T-cell (primary cell): ENCODE data around the gene MARCOL. TPM values are rescaled to one million over a fixed set of nuclear protein-coding genes. Genes with fewer than 3 reads are reported as not detected.

Source experiments
- ATAC-seq, 4 experiments: fragments of 200-7000 bp in 3 of 4; fragments of 150-1000 bp in 1 of 4; cut with Tn5 transposase; replicated peaks in 1 of 4; 1 replicate in 3 of 4; 2 replicates in 1 of 4; pipeline ENCODE4 v1.10.0; 2021; ENCODE audit warnings: moderate library complexity in 3 of 4, mild to moderate bottlenecking in 2 of 4, moderate number of reproducible peaks in 1 of 4
- CTCF ChIA-PET, 2 donors: fragments of 300-600 bp; sonication (Branson Sonifier 250); formaldehyde crosslinking; loops; one replicate each; lab custom pipeline; 2022; ENCODE audit warnings: antibody characterized with exemption in 2 of 2; lab: Charles Lee
- POLR2A ChIA-PET, 2 donors: fragments of 300-600 bp; sonication (Branson Sonifier 250); formaldehyde crosslinking; loops; one replicate each; lab custom pipeline; 2022; ENCODE audit warnings: antibody characterized with exemption in 2 of 2; lab: Charles Lee
- DNase-seq, 35 experiments: peaks; one replicate each; pipeline versions ENCODE4 v3.0.0 to v3.0.0-alpha.2; 2013 to 2023
- H3K27ac ChIP-seq: one replicate; pipeline ENCODE4 v1.5.1; 2013; ENCODE audit warnings: low read length
- H3K27me3 ChIP-seq, 2 experiments: replicated peaks in 1 of 2; 1 replicate in 1 of 2; 2 replicates in 1 of 2; pipeline versions ENCODE4 v1.6.1 to v1.7.0; 2013; ENCODE audit warnings: low read length in 1 of 2, mixed read lengths in 1 of 2; ENCODE audit not compliant: control insufficient read depth in 2 of 2, insufficient read depth in 2 of 2; ENCODE audit errors: extremely low read depth in 1 of 2
- H3K36me3 ChIP-seq, 2 donors: 1 replicate in 1 of 2; 2 replicates in 1 of 2; pipeline versions ENCODE4 v1.6.1 to v1.7.0; 2013; ENCODE audit warnings: low read length in 1 of 2; ENCODE audit not compliant: control insufficient read depth in 2 of 2, insufficient read depth in 1 of 2; ENCODE audit errors: extremely low read depth in 1 of 2
- H3K4me1 ChIP-seq, 2 experiments: 1 replicate in 1 of 2; 2 replicates in 1 of 2; pipeline versions ENCODE4 v1.6.1 to v1.7.0; 2013; ENCODE audit warnings: low read length in 2 of 2, mixed read lengths in 1 of 2; ENCODE audit not compliant: insufficient read depth in 2 of 2, control insufficient read depth in 1 of 2; ENCODE audit errors: extremely low read depth in 1 of 2
- H3K4me3 ChIP-seq, 2 donors: 1 replicate in 1 of 2; 2 replicates in 1 of 2; pipeline versions ENCODE4 v1.5.1 to v1.7.0; 2013; ENCODE audit warnings: mild to moderate bottlenecking in 2 of 2, low read length in 1 of 2, moderate library complexity in 1 of 2; ENCODE audit not compliant: control insufficient read depth in 1 of 2; ENCODE audit errors: extremely low read depth in 1 of 2
- H3K9me3 ChIP-seq: 2 replicates; pipeline ENCODE4 v1.7.0; 2013
- H3K27ac Mint-ChIP-seq, 2 donors: one replicate each; pipeline ENCODE4 v1.8.0; 2020 to 2021; ENCODE audit warnings: mild to moderate bottlenecking in 2 of 2, mixed read lengths in 2 of 2
- H3K27me3 Mint-ChIP-seq, 2 donors: one replicate each; pipeline ENCODE4 v1.8.0; 2021 to 2022; ENCODE audit warnings: mixed read lengths in 2 of 2
- H3K36me3 Mint-ChIP-seq: one replicate; pipeline ENCODE4 v1.8.0; 2021; ENCODE audit warnings: mixed read lengths
- H3K4me1 Mint-ChIP-seq, 3 donors: one replicate each; pipeline ENCODE4 v1.8.0; 2020 to 2022; ENCODE audit warnings: mixed read lengths in 3 of 3, mild to moderate bottlenecking in 1 of 3
- H3K4me3 Mint-ChIP-seq, 3 donors: one replicate each; pipeline ENCODE4 v1.8.0; 2020 to 2022; ENCODE audit warnings: mild to moderate bottlenecking in 3 of 3, mixed read lengths in 3 of 3, moderate library complexity in 3 of 3
- H3K9me3 Mint-ChIP-seq, 3 donors: one replicate each; pipeline ENCODE4 v1.8.0; 2020 to 2022; ENCODE audit warnings: mixed read lengths in 3 of 3
- WGBS: methylation state at CpG from one replicate; pipeline ENCODE4 v1.1.5; 2013; ENCODE audit warnings: missing lambda C conversion rate; ENCODE audit not compliant: insufficient coverage; 5-methylcytosine and 5-hydroxymethylcytosine counted together
- total RNA-seq, 35 experiments: library from RNA in 6 of 35; stranded (reverse) in 6 of 35; fragments of 120-200 nt in 1 of 35; gene quantifications; one replicate each; pipeline versions ENCODE4 v1.2.1 to v1.2.4 and lab custom pipeline; 2013 to 2026

The MARCOL gene, protein sequence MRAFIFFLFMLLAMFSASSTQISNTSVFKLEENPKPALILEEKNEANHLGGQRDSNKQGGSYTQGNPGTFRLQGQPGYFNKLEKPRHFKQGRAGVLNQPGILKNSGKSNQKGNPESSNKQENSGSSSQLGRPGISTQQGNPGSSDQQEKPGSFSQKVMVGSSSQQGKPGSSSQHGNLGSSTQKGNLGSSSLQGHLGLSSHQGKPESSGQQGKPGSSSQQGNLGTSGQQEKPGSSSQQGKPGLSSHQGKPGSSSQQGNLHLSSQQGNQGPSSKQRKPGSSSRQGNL
- total RNA-seq (not detected), total RNA-seq (lab: John Stamatoyannopoulos, UW) (0 reads per million in 29 experiments)
- not detected for total RNA-seq (2013)

DNA sequence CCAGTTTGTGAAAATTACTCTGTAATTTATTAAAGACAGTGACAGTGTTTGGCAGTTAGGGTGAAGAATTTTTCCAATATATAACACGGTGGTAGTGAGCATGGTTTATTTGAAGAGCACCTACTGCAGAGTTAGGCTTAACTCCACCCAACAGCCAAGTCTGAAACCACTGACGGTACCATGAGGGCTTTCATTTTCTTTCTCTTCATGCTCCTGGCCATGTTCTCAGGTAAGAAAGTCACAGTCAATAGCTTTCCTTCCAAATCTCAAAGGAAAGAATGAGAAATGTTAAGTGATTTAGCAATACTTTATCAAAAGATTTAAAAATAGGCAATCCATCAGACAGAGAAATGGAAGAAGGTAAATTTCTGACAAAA, at the start of gene MARCOL:
TSS of gene MARCOL (plus strand) at position 108 of the 377 bp plus-strand sequence. CDS start at position 181, 73 bp downstream.
- ATAC-seq = no peak
- WGBS = no CpG with 5 or more reads among the region's 2 CpGs
- Mint-ChIP-seq H3K9me3 (peaks cover 0 to 2% (median 0%) of the 10 kb centered on the region in 3 donors), H3K4me3 (no peak within 1 kb of the TSS), H3K27ac (no peak within 1 kb of the TSS), H3K27me3 (peaks cover 0 to 2% of the 10 kb centered on the region in 2 donors), H3K36me3 (no peaks in the 10 kb centered on the region), H3K4me1 (no peaks in the 10 kb centered on the region)
- Histone ChIP-seq H3K27me3 (no peaks in the 10 kb centered on the region), H3K27ac (no peak within 1 kb of the TSS), H3K9me3 (no peaks in the 10 kb centered on the region), H3K4me3 (no peak within 1 kb of the TSS), H3K4me1 (no peaks in the 10 kb centered on the region), H3K36me3 (no peaks in the 10 kb centered on the region)
- ChIA-PET CTCF (no interaction called here), POLR2A (no interaction called here)
- no peak for DNase-seq

DNA sequence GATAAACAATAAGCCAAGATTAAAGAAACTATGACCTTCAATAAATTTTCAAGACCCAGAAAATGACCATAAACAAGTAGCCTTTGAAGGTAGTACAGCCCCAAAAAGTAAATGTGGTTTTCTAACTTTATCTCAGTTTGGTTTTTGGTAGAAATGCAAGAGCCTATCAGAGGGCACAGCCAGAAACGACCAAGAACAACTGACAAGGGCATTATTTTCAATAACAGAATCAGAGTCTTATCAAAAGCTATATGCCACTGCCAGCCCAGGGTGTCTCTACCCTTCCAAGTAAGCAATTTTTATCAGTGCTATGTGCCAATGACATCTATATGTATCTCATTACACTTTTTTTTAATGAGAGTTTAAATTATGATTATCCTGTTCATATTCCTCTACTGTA, 47.3 kb upstream of the MARCOL start:
- H3K27me3 ChIP-seq = no peaks in the 10 kb centered on the region
- no peak overlapping the region for H3K27ac ChIP-seq
- peaks cover 6 to 7% of the 10 kb centered on the region in 2 donors for H3K27me3 Mint-ChIP-seq
- H3K4me1 Mint-ChIP-seq = no peaks in the 10 kb centered on the region
- H3K36me3 ChIP-seq = no peaks in the 10 kb centered on the region
- H3K4me3 ChIP-seq = no peak overlapping the region
- POLR2A ChIA-PET = no interaction called here
- DNase-seq = no peak
- no peaks in the 10 kb centered on the region for H3K9me3 Mint-ChIP-seq
- no peaks in the 10 kb centered on the region for H3K4me1 ChIP-seq
- H3K36me3 Mint-ChIP-seq = no peaks in the 10 kb centered on the region
- no peak overlapping the region for H3K4me3 Mint-ChIP-seq
- no peak for ATAC-seq
- no peak overlapping the region for H3K27ac Mint-ChIP-seq
- no peaks in the 10 kb centered on the region for H3K9me3 ChIP-seq
- CTCF ChIA-PET = no interaction called here
- WGBS = no CpG with 5 or more reads among the region's 1 CpG

DNA sequence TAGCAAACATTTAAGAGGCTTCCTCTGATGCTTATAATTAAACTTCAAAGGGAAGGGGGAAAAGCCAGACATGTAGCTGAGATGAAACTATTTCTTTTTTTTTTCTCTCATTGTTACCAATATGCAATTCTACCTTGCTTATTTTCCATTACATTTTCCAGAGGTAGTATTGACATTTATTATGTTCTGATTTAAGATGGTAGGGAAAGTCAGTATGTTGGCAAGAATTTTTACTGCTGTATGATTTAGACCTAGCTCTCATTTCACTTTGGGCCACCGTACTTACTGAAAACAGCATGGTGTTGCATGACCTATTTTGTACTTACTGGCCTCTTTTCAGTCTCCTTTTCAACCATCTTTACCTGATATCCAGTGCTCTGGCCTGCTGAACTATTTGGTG, 45.1 kb upstream of the MARCOL start:
- Histone ChIP-seq H3K36me3 (no peaks in the 10 kb centered on the region), H3K27ac (no peak overlapping the region), H3K9me3 (no peaks in the 10 kb centered on the region), H3K27me3 (no peaks in the 10 kb centered on the region), H3K4me3 (no peak overlapping the region), H3K4me1 (no peaks in the 10 kb centered on the region)
- Mint-ChIP-seq H3K36me3 (no peaks in the 10 kb centered on the region), H3K4me1 (no peaks in the 10 kb centered on the region), H3K27me3 (peaks cover 2 to 3% of the 10 kb centered on the region in 2 donors), H3K4me3 (no peak overlapping the region), H3K27ac (no peak overlapping the region), H3K9me3 (no peaks in the 10 kb centered on the region)
- DNase-seq (no peak), ATAC-seq (no peak)
- no CpG with 5 or more reads among the region's 1 CpG for WGBS
- POLR2A ChIA-PET = no interaction called here
- CTCF ChIA-PET = no interaction called here

DNA sequence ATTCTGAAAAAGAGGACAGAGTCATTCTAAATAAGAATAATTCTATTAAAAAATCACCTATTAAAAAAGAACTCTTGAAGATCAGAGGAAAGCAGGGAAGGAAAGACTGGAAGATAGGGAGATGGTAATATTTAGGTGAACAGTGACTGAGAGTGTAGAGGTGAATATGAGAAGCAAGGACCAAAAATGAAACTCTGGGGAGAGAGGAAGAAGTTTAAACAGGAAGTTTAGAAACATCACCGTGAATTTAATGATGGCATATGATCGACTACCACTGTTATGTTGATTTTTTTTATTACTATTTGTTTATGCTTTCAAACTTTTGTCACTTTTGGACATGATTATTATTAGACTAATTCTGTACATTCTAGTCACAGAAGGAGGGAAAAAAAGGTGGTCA, 37.2 kb upstream of the MARCOL start:
- ATAC-seq (no peak), DNase-seq (no peak)
- Mint-ChIP-seq H3K4me1 (peaks cover 0 to 7% (median 0%) of the 10 kb centered on the region in 3 donors), H3K27me3 (peaks cover 4 to 17% of the 10 kb centered on the region in 2 donors), H3K9me3 (no peaks in the 10 kb centered on the region), H3K27ac (no peak overlapping the region), H3K36me3 (no peaks in the 10 kb centered on the region), H3K4me3 (no peak overlapping the region)
- CTCF ChIA-PET = no interaction called here
- WGBS = no CpG with 5 or more reads among the region's 2 CpGs
- Histone ChIP-seq H3K27ac (no peak overlapping the region), H3K4me3 (no peak overlapping the region), H3K4me1 (no peaks in the 10 kb centered on the region), H3K36me3 (no peaks in the 10 kb centered on the region), H3K27me3 (no peaks in the 10 kb centered on the region), H3K9me3 (no peaks in the 10 kb centered on the region)
- POLR2A ChIA-PET = no interaction called here

DNA sequence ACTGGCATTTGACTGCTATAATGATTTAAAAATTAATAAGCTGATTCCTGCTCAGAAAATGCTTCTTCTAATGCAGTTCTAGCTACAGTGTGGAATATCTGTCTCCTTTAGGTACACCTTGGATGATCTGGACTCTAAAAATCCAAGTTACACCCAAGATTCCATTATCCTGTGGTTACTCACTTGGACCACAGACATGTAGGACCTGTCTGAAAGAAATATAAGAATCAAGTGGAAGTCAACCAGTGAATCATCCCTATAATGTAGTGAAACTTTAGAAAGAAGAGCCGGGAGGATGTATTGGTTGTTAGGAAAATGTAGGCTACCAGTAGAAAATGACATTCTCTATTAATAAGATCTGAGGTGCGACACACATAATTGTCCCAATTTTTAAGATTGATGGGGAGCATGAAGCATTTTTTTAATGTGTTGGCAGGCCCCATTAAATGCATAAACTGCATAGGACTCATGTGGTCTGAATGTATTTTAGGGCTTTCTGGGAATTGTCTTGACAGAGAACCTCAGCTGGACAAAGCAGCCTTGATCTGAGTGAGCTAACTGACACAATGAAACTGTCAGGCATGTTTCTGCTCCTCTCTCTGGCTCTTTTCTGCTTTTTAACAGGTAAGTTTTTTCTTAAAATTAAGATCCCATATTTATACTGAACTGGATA, 35.7 kb upstream of the MARCOL start, which contains the start of gene SPINK6:
TSS of gene SPINK6 (plus strand) at position 512 of the 673 bp plus-strand sequence. CDS start at position 567, 55 bp downstream.
- POLR2A ChIA-PET = interaction anchor here in 1 of 2 donors (0.7 kb wide), 1 partner anchor 1069 kb away, joined by 6 read pairs; no protein-coding TSS in a partner anchor
- CTCF ChIA-PET = no interaction called here
- Mint-ChIP-seq H3K27me3 (peaks cover 8 to 22% of the 10 kb centered on the region in 2 donors), H3K36me3 (no peaks in the 10 kb centered on the region), H3K27ac (no peak within 1 kb of the TSS), H3K9me3 (no peaks in the 10 kb centered on the region), H3K4me1 (peaks cover 0 to 7% (median 0%) of the 10 kb centered on the region in 3 donors), H3K4me3 (no peak within 1 kb of the TSS)
- DNase-seq (no peak), ATAC-seq (no peak)
- Histone ChIP-seq H3K9me3 (no peaks in the 10 kb centered on the region), H3K27ac (no peak within 1 kb of the TSS), H3K4me3 (no peak within 1 kb of the TSS), H3K27me3 (no peaks in the 10 kb centered on the region), H3K36me3 (no peaks in the 10 kb centered on the region), H3K4me1 (no peaks in the 10 kb centered on the region)
- no CpG with 5 or more reads among the region's 2 CpGs for WGBS

DNA sequence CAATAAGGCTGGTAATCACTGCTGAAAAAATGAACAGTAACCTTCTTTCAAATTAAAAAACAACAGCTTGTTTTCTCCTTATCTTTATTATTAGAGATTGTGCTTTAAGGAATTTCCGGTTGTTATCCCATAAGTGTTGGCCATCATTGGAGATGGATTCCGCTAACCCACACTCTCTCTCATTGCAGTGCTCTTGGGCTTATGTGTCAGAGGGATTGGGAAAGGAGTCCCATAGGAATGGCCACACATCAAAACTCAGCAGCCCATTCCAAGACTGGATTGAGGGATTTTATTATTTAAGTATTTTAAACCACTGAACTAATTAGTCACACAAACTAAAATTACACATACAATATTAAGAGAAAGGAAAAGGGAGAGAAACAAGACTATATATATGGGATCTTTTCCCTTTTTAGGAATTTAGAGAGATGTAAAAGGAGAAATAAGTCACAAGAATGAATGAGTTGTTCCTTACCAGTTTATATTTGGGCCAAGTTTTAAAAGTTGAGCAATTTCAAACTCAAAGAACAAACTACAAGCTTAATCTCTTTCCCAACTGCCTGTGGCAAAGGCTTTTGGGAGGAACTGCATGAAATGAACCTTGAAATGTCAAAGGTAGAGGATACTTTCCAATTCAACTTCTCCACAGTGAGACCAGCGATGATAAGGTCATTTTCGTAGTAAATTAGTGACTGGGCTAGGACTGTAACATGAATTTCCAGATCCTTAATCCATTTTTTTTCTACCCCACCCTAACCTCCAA, 33.1 kb upstream of the MARCOL start:
- Histone ChIP-seq H3K36me3 (no peaks in the 10 kb centered on the region), H3K9me3 (no peaks in the 10 kb centered on the region), H3K27ac (no peak overlapping the region), H3K4me3 (no peak overlapping the region), H3K4me1 (no peaks in the 10 kb centered on the region), H3K27me3 (no peaks in the 10 kb centered on the region)
- DNase-seq (no peak), ATAC-seq (no peak)
- POLR2A ChIA-PET = no interaction called here
- Mint-ChIP-seq H3K27me3 (peaks cover 3 to 11% of the 10 kb centered on the region in 2 donors), H3K27ac (no peak overlapping the region), H3K4me3 (no peak overlapping the region), H3K9me3 (no peaks in the 10 kb centered on the region), H3K4me1 (peaks cover 0 to 7% (median 0%) of the 10 kb centered on the region in 3 donors), H3K36me3 (no peaks in the 10 kb centered on the region)
- CTCF ChIA-PET = no interaction called here
- no CpG with 5 or more reads among the region's 4 CpGs for WGBS
